Measurements from ENCODE around the gene PLPP6. TPM values are rescaled to one million over a fixed set of nuclear protein-coding genes. Genes with fewer than 3 reads are reported as not detected.

Gene PLPP6
- total RNA-seq, 4 donors from 2014 or later: 4.2 to 8.0 (median 5.6) TPM

- TF ChIP-seq CTCF (IDR thresholded peaks at IDR 0.05): no peak
- no peak for TF ChIP-seq POLR2A (IDR thresholded peaks at IDR 0.05)
- TF ChIP-seq EP300 (IDR thresholded peaks at IDR 0.05): no peak
Measured at GRCh38 chr9:4638968-4639367, 23.1 kb upstream of the PLPP6 start.

DNA sequence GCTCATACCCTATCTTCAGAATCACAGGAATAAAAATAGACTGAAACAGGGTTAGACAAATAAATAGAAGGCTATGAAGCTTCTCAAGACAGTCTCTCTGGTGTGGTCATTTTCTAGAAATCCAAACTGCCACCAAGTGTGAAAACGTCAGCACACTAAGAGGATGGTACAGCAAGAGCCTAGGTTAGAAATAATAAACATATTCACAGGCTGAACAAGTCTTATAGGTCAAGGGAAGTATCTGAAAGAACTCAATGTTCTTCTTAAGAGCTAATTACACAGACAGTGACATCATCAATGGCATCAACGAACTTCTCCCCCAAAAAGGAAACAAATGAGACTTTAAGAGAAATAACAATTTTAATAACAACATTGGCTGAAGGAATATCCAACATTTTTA lies 22.7 kb upstream of the PLPP6 start:
- H3K4me3 ChIP-seq: no peak overlapping the region
- 32 to 46% methylated on average over 2 of the region's 2 CpGs for WGBS, 2 donors

More at GRCh38 chr9:4638968-4639367, 23.1 kb upstream of the PLPP6 start:
- 81 to 87% methylated on average over 3 of the region's 3 CpGs for WGBS, 2 donors
- no peak overlapping the region for H3K27ac ChIP-seq
- no peaks in the 10 kb centered on the region for H3K4me1 ChIP-seq
- no peaks in the 10 kb centered on the region for H3K27me3 ChIP-seq
- DNase-seq (ENCODE audit: low spot score in 2 of 2): no peak
- no peaks in the 10 kb centered on the region for H3K9me3 ChIP-seq
- no peaks in the 10 kb centered on the region for H3K36me3 ChIP-seq
- no peak overlapping the region for H3K4me3 ChIP-seq

DNA sequence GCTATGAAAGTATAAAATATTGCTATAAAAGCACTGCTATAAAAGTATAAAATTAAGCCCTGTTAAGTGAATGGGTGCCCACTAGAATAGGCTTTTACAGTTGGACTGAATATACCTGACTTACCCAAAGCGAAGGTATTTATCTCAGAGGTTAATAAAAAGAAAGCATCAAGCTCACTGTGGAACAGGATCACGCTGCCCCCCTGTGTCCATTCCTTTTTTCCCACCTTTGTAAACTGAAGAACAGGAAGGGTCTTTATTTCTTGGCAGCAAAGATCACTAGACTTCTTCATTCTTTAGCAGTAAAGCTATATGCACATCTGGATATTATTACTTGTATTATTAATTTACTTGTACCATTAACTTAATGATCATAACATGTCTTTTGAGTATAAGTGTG lies 22.1 kb upstream of the PLPP6 start:
- no peaks in the 10 kb centered on the region for H3K27me3 ChIP-seq
- WGBS, 2 donors: 50 to 55% methylated on average over 2 of the region's 2 CpGs
- H3K4me1 ChIP-seq: no peaks in the 10 kb centered on the region
- DNase-seq (ENCODE audit: low spot score in 2 of 2): no peak
- no peaks in the 10 kb centered on the region for H3K36me3 ChIP-seq
- H3K9me3 ChIP-seq: no peaks in the 10 kb centered on the region
- H3K27ac ChIP-seq: no peak overlapping the region
- TF ChIP-seq POLR2A (IDR thresholded peaks at IDR 0.05): no peak
- peak; percentile 14 to 51 (median 38) for TF ChIP-seq CTCF (IDR thresholded peaks at IDR 0.05)
- H3K4me3 ChIP-seq: no peak overlapping the region

More for the DNA sequence above, 22.7 kb upstream of the PLPP6 start:
- no peaks in the 10 kb centered on the region for H3K36me3 ChIP-seq
- H3K9me3 ChIP-seq: no peaks in the 10 kb centered on the region
- H3K27me3 ChIP-seq: no peaks in the 10 kb centered on the region
- H3K4me1 ChIP-seq: no peaks in the 10 kb centered on the region
- TF ChIP-seq CTCF (IDR thresholded peaks at IDR 0.05): no peak
- TF ChIP-seq POLR2A (IDR thresholded peaks at IDR 0.05): no peak
- no peak for TF ChIP-seq EP300 (IDR thresholded peaks at IDR 0.05)
- DNase-seq (ENCODE audit: low spot score in 2 of 2): no peak
- H3K27ac ChIP-seq: no peak overlapping the region

DNA sequence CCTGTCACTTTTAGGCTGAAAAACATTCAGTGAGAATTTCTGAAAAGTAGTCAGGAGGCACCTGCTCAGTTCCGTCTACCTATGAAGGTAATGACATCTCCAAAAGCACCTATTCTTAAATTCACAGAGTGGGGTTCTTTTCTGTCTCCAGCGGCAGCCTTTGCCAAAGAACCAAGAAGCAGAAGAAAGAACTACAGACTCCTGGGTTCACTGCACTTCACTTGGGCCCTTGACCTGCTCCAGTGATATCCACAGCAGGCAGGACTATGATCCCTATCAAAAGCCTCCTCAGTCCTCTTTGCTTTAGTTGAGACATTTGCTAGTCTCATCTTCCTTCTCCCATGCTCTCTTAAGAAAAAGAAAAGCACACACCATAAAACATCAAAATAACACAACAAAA lies 19.7 kb upstream of the PLPP6 start:
- H3K4me1 ChIP-seq: no peaks in the 10 kb centered on the region
- TF ChIP-seq CTCF (IDR thresholded peaks at IDR 0.05) (no peak), EP300 (IDR thresholded peaks at IDR 0.05) (no peak), POLR2A (IDR thresholded peaks at IDR 0.05) (no peak)
- no peaks in the 10 kb centered on the region for H3K9me3 ChIP-seq
- no peaks in the 10 kb centered on the region for H3K36me3 ChIP-seq
- no peak overlapping the region for H3K4me3 ChIP-seq
- no peaks in the 10 kb centered on the region for H3K27me3 ChIP-seq
- no peak for DNase-seq (ENCODE audit: low spot score in 2 of 2)
- H3K27ac ChIP-seq: no peak overlapping the region
- 94 to 95% methylated on average over 2 of the region's 2 CpGs for WGBS, 2 donors

GRCh38 chr9:4654084-4654483 lies 8.0 kb upstream of the PLPP6 start:
- Histone ChIP-seq H3K4me1 (no peaks in the 10 kb centered on the region), H3K4me3 (no peak overlapping the region), H3K27ac (no peak overlapping the region), H3K36me3 (peaks cover 0 to 5% (median 0%) of the 10 kb centered on the region in 3 donors), H3K9me3 (no peaks in the 10 kb centered on the region), H3K27me3 (no peaks in the 10 kb centered on the region)
- no peak for TF ChIP-seq POLR2A (IDR thresholded peaks at IDR 0.05)
- TF ChIP-seq EP300 (IDR thresholded peaks at IDR 0.05): no peak
- no peak for TF ChIP-seq CTCF (IDR thresholded peaks at IDR 0.05)
- no peak for DNase-seq (ENCODE audit: low spot score in 2 of 2)
- 86 to 91% methylated on average over 9 of the region's 9 CpGs for WGBS, 2 donors
